HG03139 (cell line): ENCODE measurements around the gene GABRA6.

ENCODE experiments used
- ATAC-seq: cut with Tn5 transposase; IDR thresholded peaks from one replicate; pipeline ENCODE4 v1.9.1; 2021; ENCODE audit not compliant: unreplicated experiment

The GABRA6 gene

GRCh38 chr5:161751265-161751664 is 65.7 kb downstream of the GABRA6 start:
- no peak for ATAC-seq
